Measurements from ENCODE around the gene VSNL1. TPM values are rescaled to one million over a fixed set of nuclear protein-coding genes. Genes with fewer than 3 reads are reported as not detected.
A peak's percentile ranks its signal among the peaks of the same experiment; 100 is the strongest.

VSNL1 gene
- total and polyA plus RNA-seq, 2 experiments from 2014 or later: 3.9 to 4.1 TPM

DNA sequence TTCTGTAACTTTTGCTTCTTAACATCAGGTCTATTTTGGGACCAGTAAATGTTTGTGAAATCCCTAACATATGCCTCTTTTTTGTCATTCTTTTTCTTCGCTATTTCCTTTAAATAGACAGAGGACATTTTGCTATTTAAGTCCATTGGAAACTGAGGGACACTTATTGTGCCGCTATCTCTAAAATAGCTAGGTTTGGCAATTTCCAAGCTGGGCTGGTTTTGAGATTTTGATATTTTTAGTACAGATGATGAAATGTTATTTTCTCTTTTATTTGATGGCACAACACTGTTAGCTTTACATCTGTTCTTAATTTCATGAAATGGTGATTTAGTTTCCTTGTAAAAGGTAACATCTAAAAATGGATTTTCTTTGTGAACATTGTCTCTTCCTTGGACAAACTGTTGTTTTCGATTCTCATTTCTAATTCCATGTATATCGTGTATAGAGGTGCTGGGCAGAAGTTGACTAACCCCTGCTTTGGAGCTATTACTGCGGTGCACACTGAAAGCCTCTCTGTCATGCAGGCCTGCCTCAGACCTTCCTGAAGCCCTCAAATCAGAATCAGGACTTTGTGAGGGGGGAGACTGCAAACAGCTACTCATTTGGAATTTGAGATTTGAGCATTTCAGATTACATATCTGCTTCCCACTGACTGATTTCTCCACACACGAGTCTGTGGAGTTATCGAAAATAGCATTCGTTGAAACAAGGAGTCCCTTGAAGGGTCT, 22.9 kb upstream of the VSNL1 start:
- Histone ChIP-seq H3K4me3 (peak overlapping the region; percentile 32), H3K27ac (peak overlapping the region; percentile 94), H3K27me3 (no peaks in the 10 kb centered on the region), H3K4me1 (ENCODE audit: low read depth) (peaks cover 20% of the 10 kb centered on the region), H3K9me3 (ENCODE audit: low read depth) (no peaks in the 10 kb centered on the region), H3K36me3 (no peaks in the 10 kb centered on the region)
- peak in 1 of 2 donors; percentile 57 for DNase-seq (ENCODE audit: low read depth in 1 of 2, low spot score in 1 of 2)
- TF ChIP-seq, protein P1, sequence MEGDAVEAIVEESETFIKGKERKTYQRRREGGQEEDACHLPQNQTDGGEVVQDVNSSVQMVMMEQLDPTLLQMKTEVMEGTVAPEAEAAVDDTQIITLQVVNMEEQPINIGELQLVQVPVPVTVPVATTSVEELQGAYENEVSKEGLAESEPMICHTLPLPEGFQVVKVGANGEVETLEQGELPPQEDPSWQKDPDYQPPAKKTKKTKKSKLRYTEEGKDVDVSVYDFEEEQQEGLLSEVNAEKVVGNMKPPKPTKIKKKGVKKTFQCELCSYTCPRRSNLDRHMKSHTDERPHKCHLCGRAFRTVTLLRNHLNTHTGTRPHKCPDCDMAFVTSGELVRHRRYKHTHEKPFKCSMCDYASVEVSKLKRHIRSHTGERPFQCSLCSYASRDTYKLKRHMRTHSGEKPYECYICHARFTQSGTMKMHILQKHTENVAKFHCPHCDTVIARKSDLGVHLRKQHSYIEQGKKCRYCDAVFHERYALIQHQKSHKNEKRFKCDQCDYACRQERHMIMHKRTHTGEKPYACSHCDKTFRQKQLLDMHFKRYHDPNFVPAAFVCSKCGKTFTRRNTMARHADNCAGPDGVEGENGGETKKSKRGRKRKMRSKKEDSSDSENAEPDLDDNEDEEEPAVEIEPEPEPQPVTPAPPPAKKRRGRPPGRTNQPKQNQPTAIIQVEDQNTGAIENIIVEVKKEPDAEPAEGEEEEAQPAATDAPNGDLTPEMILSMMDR (IDR thresholded peaks at IDR 0.05; ENCODE audit: low read depth, low read length): no peak

DNA sequence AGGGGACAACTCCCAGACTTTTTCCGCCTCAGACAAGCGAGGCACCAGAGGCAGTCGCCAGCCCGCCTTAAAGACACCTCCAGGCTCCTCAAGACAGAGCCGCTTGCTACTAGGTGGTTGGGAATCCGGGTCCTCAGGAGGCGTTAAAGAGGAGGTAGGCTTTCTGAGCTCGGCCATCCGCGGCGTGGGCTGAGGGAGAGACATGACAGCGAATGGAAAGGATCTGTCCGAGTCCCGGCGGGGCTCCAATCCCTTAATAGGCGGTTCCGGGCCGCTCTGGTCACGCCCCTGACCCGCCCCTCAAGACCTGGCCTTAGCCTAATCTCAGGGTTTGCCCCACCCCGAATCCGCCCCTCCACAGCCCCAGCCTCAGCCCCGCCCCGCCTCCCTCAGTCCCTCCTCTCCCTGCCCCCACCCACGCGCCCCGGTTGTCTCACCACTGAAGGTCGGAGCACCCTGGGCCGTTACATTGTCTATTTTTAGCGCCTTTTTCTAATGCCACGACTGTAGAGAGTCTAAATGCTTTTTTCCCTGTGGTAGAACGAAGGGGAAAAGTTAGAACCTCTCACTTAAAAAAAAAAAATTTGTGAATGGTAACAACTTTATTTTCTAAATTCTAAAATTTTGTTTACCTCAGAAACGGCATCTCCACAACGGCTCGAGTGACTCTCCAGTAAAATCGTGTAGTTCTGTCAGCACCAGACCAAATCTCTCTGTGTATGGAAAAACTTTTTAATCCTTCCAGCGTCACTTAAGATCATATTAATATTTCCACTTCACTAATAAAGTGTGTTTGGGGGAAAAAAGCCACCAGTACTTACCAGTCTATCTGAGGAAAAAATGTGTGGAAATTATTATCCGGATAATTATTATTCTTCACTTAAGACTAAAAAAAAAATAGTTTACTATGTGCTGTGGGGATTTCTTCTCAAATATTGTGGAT, 22.0 kb upstream of the VSNL1 start, which contains the start of gene RAD51AP2:
RAD51AP2 (minus strand) TSS at position 229 of the 943 bp plus-strand sequence; CDS start at position 204, 25 bp downstream.
- H3K4me1 ChIP-seq (ENCODE audit: low read depth): peaks cover 20% of the 10 kb centered on the region
- peak within 1 kb of the TSS; percentile 32 for H3K4me3 ChIP-seq
- H3K9me3 ChIP-seq (ENCODE audit: low read depth): no peaks in the 10 kb centered on the region
- H3K27ac ChIP-seq: peak within 1 kb of the TSS; percentile 94
- DNase-seq (ENCODE audit: low read depth in 1 of 2, low spot score in 1 of 2): peak; percentile 90 to 95
- no peaks in the 10 kb centered on the region for H3K27me3 ChIP-seq
- no peaks in the 10 kb centered on the region for H3K36me3 ChIP-seq
- TF ChIP-seq, protein P1 (IDR thresholded peaks at IDR 0.05; ENCODE audit: low read depth, low read length): no peak

DNA sequence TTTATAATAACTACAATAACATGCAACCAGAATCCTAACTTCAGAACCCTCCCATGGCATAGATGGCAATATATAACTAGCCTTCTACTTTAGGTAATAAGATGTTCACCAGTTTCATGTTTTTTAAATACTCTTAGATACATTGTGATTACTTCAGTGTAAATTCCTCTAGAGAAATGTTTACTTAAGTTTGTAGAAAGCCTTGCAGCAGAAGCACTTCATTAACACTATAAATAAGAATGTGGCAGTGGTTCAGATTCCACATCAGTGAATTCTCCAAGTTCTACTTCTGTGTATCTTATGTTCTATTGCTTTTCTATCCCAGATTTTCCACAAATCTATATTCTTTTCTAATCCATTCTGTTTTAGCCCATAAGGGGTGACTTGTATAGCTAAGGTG, 21.0 kb upstream of the VSNL1 start:
- Histone ChIP-seq H3K27me3 (no peaks in the 10 kb centered on the region), H3K9me3 (ENCODE audit: low read depth) (no peaks in the 10 kb centered on the region), H3K4me3 (no peak overlapping the region), H3K36me3 (no peaks in the 10 kb centered on the region), H3K4me1 (ENCODE audit: low read depth) (peaks cover 20% of the 10 kb centered on the region), H3K27ac (no peak overlapping the region)
- TF ChIP-seq, protein P1 (IDR thresholded peaks at IDR 0.05; ENCODE audit: low read depth, low read length): no peak
- no peak for DNase-seq (ENCODE audit: low read depth in 1 of 2, low spot score in 1 of 2)

DNA sequence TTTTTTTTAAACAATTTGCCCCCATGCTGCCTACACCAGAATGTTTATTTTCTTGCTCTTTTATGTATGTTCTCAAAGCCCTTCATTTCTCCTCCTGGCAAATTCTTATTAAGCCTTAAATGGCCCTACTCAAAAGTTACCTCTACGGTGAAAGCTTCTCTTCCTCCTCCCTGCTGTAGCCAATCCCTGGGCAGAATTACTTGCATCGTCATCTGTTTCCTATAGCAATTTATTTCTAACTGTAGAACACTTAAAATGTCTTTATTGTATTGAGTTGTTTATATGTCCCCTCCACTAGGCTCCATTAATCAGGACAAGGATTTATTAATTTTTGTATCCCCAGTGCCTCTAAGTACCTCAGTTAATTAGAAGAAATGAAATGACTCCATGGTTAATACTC, 19.7 kb upstream of the VSNL1 start:
- Histone ChIP-seq H3K4me3 (no peak overlapping the region), H3K9me3 (ENCODE audit: low read depth) (no peaks in the 10 kb centered on the region), H3K4me1 (ENCODE audit: low read depth) (peaks cover 20% of the 10 kb centered on the region), H3K27me3 (no peaks in the 10 kb centered on the region), H3K36me3 (no peaks in the 10 kb centered on the region), H3K27ac (no peak overlapping the region)
- DNase-seq (ENCODE audit: low read depth in 1 of 2, low spot score in 1 of 2): no peak
- TF ChIP-seq, protein P1 (IDR thresholded peaks at IDR 0.05; ENCODE audit: low read depth, low read length): no peak

DNA sequence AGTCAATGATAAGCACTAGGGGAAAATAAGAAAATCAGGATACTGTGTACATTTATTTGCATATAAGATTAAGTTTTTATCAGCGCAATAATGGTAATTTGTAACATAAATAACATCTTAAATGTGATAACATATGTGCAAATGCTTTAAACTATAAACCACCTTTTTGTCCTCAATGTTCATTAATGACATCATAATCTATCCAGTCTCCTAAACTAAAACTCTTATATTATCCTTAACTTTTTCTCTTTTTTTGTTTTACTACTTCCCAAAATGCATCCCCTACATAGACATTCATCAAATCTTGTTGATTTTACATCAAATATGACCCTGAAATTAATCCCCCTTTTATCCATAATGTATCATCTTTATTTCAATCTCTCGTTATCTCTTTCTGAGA, 18.9 kb upstream of the VSNL1 start:
- Histone ChIP-seq H3K27me3 (no peaks in the 10 kb centered on the region), H3K4me1 (ENCODE audit: low read depth) (peaks cover 20% of the 10 kb centered on the region), H3K4me3 (no peak overlapping the region), H3K36me3 (no peaks in the 10 kb centered on the region), H3K9me3 (ENCODE audit: low read depth) (no peaks in the 10 kb centered on the region), H3K27ac (no peak overlapping the region)
- DNase-seq (ENCODE audit: low read depth in 1 of 2, low spot score in 1 of 2): no peak
- TF ChIP-seq, protein P1 (IDR thresholded peaks at IDR 0.05; ENCODE audit: low read depth, low read length): no peak

Data from cardiac muscle cell (in vitro differentiated cells and primary cell).